ENCODE results near the gene WSCD2.

Gene WSCD2

DNA sequence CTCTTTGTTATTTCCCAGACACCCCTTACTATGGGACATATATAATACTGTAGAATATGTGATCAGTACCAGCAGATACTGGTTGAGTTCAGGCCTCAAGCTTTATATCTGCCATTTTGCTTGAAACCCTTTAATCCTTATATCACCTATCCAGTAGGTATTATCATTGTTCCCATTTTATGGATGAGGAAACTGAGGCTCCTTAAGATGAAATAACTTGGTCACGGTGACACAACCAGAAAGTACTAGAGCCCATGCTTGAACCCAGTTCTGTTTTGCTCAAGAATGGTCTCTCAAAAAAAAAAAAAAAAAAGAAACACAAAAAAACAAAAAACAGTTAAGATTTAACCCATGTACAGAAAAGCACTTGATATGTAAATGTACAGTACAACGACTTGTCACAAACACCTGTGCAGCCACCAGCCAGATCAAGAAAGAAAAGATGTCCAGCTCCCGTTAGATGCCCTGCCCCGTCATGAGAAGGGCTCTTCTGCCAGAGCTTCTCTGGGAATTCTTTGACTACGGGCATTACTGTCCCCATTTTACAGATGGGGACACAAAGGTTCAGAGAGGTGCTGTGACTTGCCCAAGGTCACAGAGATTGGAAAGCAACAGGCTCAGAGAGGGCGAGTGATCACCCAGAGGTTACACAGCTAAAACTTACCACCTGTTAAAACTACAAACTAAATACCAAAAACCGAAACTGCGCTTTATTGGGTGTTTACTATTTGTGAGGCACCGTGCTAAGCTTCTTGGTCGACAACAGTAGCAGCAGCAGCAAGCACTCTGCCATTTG is 669 bp upstream of the WSCD2 start:
- DNase-seq, result no peak

- DNase-seq, result no peak
Observed at GRCh38 chr12:108131035-108131434, 1.9 kb downstream of the WSCD2 start.

- no peak for DNase-seq
Observed at GRCh38 chr12:108131657-108132126, 2.6 kb downstream of the WSCD2 start.

DNA sequence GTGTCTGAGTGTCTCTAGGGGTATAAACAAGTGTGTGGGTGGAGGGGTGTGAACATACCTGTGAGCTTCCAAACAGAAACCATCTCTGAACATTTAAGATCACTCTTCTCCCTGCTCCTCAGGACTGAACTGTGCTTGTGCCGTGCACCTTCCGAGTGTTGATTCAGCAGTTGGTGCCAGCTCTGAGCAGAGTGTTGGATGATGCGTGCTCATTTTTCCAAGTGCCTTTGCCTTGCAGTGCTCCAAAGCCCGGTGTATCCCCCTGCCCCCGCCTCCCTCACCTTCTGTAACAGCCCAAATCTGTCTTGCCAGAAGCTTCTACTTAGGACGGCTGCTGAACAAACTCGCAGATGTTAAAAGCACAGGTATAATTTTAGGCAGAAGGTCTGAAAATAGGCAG is 4.4 kb downstream of the WSCD2 start:
- DNase-seq, result no peak

DNA sequence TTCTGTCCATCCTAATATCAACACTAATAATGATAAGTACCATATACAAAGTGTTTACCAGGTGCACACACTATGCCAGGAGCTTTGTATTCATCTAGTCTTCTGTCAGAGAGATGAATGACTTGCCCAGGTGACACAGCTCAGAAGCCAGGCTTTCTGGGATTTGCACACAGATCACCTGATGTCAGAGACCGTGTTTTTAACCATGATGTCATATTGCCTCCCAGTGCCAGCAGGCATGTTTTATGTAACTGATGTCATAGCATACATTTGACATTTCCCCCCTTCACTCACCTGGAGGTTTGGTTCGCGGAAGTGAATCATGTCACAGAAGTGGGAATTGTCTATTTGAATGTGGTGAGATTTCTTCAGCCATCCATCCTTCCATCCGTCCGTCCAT is 5.7 kb downstream of the WSCD2 start:
- DNase-seq, result no peak

DNA sequence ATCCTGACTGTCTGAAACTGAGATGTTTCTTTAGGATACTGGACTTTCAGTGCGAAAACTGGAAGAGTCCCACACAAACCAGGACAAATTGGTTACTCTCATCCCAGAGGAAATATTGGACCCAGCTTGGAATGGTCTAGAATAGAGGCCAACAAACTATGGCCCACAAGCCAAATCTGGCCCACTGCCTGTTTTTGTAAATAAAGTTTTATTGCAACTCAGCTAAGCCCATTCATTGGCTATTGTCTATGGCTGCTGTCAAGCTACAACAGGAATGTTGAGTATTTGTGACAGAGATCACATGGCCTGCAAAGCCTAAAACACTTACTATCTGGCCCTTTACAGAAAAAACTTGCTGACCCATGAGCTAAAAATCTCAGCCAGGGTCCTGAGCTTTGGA is 6.5 kb downstream of the WSCD2 start:
- no peak for DNase-seq

DNA sequence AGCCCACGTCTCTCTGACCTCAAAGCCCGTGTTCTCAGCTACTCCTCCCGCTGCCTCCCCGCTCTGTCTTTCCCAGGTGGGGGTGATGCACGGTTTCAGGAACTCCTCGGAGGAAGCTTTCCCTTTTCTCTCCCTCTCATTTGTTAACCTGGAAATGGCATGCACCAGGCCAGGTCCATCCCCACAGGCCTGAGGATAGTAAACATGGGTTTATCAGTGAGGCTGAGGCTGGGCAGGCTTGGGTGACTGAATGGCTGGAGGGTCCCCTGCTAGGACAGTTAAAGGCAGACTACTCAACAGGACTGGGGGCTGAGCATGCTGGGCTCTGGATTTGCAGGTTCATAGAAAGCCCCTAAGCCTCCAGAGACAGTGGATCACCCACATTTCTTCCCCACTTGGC is 7.6 kb downstream of the WSCD2 start:
- no peak for DNase-seq

DNA sequence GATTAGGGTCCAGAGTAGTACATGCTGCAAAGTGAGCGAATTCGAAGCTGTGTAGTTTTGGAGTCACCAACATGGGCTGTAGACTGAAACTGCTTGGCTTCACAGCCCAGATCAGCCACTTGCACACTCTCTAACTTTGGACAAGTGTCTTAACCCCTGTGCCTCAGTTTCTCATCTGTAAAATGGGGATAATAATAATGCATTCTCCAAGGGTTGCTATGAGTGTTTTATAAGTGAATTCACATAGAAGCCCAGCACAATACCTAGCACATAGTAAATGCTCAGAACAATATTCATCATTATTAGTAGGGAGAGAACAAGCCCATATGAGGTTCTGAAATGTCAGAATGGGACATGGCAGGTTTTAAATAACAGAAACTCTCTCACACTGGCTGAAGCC is 10.4 kb downstream of the WSCD2 start:
- DNase-seq, result no peak

GRCh38 chr12:108140501-108140900 is 11.4 kb downstream of the WSCD2 start:
- no peak for DNase-seq

DNA sequence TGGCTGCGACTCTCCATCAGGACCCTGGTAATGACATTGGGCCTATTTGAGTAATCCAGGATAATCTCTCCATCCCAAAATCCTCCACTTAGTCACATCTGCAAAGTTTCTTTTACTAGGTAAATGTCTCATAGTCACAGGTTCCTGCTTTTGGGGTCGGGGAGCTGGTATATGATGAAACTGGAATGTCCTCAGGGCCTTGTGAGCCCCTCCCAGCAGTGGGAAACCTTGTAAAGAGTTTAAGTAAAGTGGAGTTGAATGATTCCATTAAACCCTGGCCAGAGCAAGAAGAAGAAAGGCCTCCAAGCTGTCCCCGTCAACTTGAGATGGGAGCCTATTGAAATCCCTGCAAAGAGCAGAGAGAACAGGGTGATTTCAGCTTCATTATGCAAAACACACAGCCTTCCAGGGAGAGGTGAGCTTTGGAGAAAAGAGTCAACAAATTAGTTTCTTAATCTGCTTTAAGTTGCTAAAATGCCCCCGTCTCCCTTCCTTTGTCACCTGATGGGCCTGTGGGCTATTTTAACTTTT is 12.6 kb downstream of the WSCD2 start:
- no peak for DNase-seq

- no peak for DNase-seq
Observed at GRCh38 chr12:108143144-108143543, 14.1 kb downstream of the WSCD2 start.

GRCh38 chr12:108144080-108144479 is 15.0 kb downstream of the WSCD2 start:
- no peak for DNase-seq

DNA sequence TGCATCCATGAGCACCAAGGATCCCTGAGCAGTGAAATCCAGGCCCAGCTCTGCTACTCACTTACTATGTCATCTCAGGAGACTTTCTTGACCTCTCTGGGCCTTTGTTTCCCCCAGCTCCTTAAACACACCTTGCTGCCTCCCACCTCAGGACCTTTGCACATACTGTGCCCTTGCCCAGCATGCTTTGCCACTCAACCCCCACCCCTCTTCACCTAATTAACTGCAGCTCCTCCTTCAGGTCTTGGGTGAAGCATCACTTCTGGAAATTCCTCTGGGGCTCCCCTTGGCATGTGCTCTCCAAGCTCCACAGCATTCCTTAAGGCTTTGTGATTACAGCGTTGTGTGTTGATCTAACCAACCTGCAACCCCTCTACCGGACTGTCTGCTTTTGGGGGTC is 15.9 kb downstream of the WSCD2 start:
- no peak for DNase-seq

DNA sequence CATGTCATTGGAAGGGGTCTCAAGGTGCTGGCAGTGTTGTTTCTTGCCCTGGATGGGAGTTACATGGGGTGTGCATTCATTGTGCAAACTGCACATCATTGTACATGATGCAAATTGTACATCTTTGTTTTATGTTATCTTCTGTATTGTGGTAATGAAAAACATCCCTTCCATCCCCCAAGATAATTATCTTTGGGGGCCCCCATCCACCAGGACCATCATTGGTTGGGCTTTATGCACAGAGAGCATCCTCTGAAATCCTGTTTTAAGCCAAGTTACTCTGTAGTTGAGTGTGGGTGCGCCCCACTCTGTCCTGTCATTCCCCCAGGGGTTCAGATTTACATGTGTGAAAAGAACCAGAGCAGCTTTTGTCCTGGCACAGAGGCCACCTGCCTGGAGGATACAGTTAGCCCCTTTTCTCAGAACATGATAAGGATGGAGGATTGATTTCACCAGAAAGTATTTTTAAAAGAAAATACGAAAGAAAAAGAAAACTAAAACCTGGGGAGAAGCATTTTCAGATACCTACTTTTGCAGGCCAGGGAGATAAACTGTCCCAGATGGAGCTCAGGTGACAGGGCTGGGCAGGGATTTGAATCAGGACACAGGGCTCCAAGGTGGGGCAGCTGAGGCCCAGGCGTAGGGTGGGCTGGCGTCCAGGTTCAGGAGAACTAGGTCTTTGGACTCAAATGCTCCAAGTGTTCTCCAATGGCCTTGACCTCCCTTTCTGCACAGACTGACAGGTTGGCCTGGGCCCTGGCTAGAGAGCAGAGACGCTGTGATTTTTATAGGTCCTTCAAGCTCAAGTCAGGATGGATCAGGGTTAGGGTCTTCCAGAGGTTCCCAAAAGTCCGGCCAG is 17.2 kb downstream of the WSCD2 start:
- DNase-seq, result no peak

GRCh38 chr12:108147279-108147678 is 18.2 kb downstream of the WSCD2 start:
- no peak for DNase-seq

- no peak for DNase-seq
Observed at GRCh38 chr12:108148521-108149074, 19.5 kb downstream of the WSCD2 start.

DNA sequence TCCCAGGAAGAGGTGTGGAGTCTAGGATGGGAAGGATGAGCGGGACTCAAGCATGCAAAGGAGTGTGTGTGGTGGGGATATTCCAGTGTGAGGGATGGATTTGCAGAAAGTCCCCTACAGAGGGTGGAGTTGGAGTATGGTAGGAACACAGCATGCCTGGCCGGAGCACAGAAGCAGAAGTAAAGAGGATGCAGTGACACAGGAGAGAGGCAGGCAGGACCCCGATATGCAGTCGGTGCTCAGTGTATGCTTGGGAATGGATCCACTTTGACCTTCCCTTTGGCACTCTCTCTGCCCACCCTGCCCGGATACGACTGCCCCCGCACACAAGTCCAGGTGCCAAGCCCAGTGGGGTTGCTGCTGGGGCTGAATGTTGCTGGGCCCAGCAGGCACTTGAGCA is 21.3 kb downstream of the WSCD2 start:
- no peak for DNase-seq

- no peak for DNase-seq
Observed at GRCh38 chr12:108151533-108152169, 22.6 kb downstream of the WSCD2 start.

DNA sequence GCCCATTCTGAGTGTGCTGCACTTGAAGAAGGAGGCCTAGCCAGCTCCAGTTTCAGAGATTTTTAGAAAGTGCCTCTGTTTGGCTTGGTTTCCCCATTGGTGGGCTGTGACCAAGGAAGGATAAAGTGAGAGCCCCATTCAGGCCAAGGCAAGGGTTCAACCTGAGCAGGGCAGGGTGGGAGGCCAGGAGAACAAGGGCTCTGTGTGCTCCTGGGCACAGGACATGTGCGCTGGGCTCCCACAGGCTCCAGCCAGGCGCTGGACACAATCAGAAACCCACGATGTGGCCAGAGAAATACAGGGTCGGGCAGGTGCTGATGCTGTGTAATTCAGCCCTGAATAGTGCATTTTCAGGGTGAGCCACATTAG is 23.1 kb downstream of the WSCD2 start:
- DNase-seq, result no peak

GRCh38 chr12:108156717-108157116 is 27.6 kb downstream of the WSCD2 start:
- no peak for DNase-seq

DNA sequence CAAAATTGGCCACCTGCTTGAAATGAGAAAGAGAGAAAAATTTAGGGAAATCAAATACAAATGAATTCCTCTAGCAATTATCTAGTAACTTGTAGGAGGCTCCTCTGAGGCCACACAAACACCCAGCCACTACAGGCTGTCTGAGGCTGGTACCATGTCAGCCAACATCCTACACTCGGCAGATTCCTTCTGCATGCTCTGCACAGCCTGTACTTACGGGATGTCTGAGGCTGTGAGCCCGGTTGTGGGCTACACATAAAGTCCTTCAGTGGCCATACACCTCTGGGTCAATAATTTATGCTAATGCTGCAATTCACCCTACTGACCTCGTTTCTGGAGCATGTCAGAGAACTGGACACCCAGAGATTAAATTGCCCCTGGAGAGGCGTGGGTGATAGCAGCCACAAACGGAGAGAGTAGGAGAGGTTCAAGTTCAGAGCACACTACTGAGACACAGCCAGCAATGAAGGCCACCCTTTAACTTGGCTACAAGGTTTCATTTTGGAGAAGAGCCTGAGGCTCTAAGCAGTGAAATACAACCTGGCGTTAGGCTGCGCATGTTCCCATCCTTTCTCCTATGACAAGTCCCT is 28.9 kb downstream of the WSCD2 start:
- no peak for DNase-seq

DNA sequence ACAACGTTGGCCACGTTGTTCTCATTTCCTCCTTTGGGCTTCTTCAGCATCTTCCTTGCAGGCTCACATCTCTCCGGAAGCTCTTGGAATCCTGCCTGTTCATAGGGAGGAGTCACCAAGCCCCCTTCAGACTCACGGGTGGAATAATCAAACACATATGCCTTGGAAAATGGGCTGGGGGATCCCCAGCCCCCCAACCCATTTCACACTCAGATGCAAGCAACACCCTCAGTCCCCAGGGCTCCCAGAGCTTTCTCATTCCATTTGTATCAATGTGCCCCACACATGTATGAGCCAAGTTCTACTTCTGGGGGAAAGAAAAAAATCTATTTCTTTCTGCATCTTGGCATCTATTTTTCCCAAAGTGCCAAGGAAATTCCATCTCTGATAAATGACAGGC is 33.1 kb downstream of the WSCD2 start:
- DNase-seq, result no peak

- DNase-seq, result no peak
Observed at GRCh38 chr12:108166505-108166904, 37.4 kb downstream of the WSCD2 start.

Measured in CD4-positive, alpha-beta T cell treated with Interleukin-4 for 4 hours (primary cell).